Measurements from ENCODE around the gene GHRL. TPM values are rescaled to one million over a fixed set of nuclear protein-coding genes. Genes with fewer than 3 reads are reported as not detected.
A peak's percentile ranks its signal among the peaks of the same experiment; 100 is the strongest.

The GHRL gene
- total RNA-seq, 6 experiments from 2014 or later = 0.32 to 0.43 TPM; not detected in 4

GRCh38 chr3:10278501-10278900 lies 14.2 kb downstream of the GHRL start:
- Histone ChIP-seq H3K9me3 (no peaks in the 10 kb centered on the region), H3K4me1 (peaks cover 0 to 23% (median 9%) of the 10 kb centered on the region in 4 donors), H3K27ac (no peak overlapping the region), H3K4me3 (no peak overlapping the region), H3K27me3 (no peaks in the 10 kb centered on the region), H3K36me3 (peaks cover 0 to 52% (median 12%) of the 10 kb centered on the region in 4 donors)
- intact Hi-C loops (cut with DNase I) = no loop called here
- ATAC-seq (no peak), DNase-seq (no peak)
- no peak for TF ChIP-seq CTCF (IDR thresholded peaks at IDR 0.05)
- no peak for TF ChIP-seq POLR2A (IDR thresholded peaks at IDR 0.05)
- no CpG with 5 or more reads among the region's 1 CpG for WGBS (ENCODE audit: insufficient coverage, low coverage, low lambda C conversion rate, missing lambda C conversion rate)

- peaks cover 0 to 30% (median 12%) of the 10 kb centered on the region in 4 donors for H3K4me1 ChIP-seq
- no peak for TF ChIP-seq CTCF (IDR thresholded peaks at IDR 0.05)
- TF ChIP-seq POLR2A (IDR thresholded peaks at IDR 0.05) = no peak
- H3K36me3 ChIP-seq = peaks cover 0 to 44% (median 11%) of the 10 kb centered on the region in 4 donors
- WGBS (ENCODE audit: insufficient coverage, low coverage, low lambda C conversion rate, missing lambda C conversion rate) = 70% methylated on average over 3 of the region's 3 CpGs
- no peak overlapping the region for H3K4me3 ChIP-seq
- H3K27me3 ChIP-seq = no peaks in the 10 kb centered on the region
- intact Hi-C loops (cut with DNase I) = no loop called here
- DNase-seq (no peak), ATAC-seq (peak in 1 of 4 donors; percentile 52)
- H3K9me3 ChIP-seq = no peaks in the 10 kb centered on the region
- no peak overlapping the region for H3K27ac ChIP-seq
Measured at GRCh38 chr3:10277115-10277625, 15.6 kb downstream of the GHRL start.

- H3K9me3 ChIP-seq = no peaks in the 10 kb centered on the region
Measured at GRCh38 chr3:10274601-10275000, 18.1 kb downstream of the GHRL start.

DNA sequence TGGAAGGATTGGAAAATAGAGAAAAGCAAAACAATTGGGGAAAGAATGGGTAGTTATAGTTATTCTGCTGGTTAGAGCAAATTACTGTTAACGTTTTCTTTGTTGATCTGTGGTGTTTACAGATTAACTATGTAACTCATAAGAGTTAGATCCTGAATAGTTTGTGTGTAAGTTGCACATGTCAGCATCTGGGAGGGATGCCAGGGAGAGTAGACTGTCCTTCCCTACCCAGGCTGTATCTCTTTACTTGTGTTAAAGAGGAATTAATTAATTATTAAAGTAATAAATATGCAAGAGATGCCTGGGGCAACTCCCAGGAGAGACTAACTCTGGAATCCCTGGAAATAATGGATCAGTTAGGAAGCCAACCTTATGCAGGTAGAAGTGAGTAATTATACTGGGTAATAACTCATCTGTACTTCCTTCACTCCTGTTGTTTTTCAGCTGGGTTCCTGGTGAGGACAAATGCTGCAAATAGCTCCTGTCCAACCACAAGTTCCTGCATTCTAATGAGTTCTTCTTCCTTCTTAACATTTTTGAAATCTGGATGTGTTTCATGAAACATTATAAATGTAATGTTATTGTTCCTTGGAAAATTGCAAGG lies 18.9 kb downstream of the GHRL start:
- Histone ChIP-seq H3K36me3 (peaks cover 0 to 54% (median 10%) of the 10 kb centered on the region in 4 donors), H3K4me1 (peaks cover 0 to 30% (median 12%) of the 10 kb centered on the region in 4 donors), H3K9me3 (no peaks in the 10 kb centered on the region), H3K4me3 (no peak overlapping the region), H3K27ac (no peak overlapping the region), H3K27me3 (no peaks in the 10 kb centered on the region)
- DNase-seq = no peak
- no peak for TF ChIP-seq POLR2A (IDR thresholded peaks at IDR 0.05)
- TF ChIP-seq CTCF (IDR thresholded peaks at IDR 0.05) = no peak
- ATAC-seq = peak; percentile 41 to 75 (median 68)
- intact Hi-C loops (cut with DNase I) = no loop called here
- WGBS (ENCODE audit: insufficient coverage, low coverage, low lambda C conversion rate, missing lambda C conversion rate) = 0% methylated on average over 1 of the region's 1 CpG

More at GRCh38 chr3:10274601-10275000, 18.1 kb downstream of the GHRL start:
- no peak overlapping the region for H3K4me3 ChIP-seq
- WGBS (ENCODE audit: insufficient coverage, low coverage, low lambda C conversion rate, missing lambda C conversion rate) = 33% methylated on average over 1 of the region's 1 CpG
- intact Hi-C loops (cut with DNase I) = no loop called here
- peaks cover 0 to 30% (median 12%) of the 10 kb centered on the region in 4 donors for H3K4me1 ChIP-seq
- no peaks in the 10 kb centered on the region for H3K27me3 ChIP-seq
- DNase-seq (no peak), ATAC-seq (peak in 3 of 4 donors; percentile 17 to 35 (median 21))
- H3K27ac ChIP-seq = no peak overlapping the region
- peaks cover 0 to 55% (median 12%) of the 10 kb centered on the region in 4 donors for H3K36me3 ChIP-seq
- TF ChIP-seq POLR2A (IDR thresholded peaks at IDR 0.05) (no peak), CTCF (IDR thresholded peaks at IDR 0.05) (no peak)
